ENCODE data around the gene ATP6V0E1.
"Not testable (repeated sequence)": the region's sequence is repeated elsewhere in the genome, so short reads cannot be mapped to it uniquely, and the experiment has no call there.

Gene ATP6V0E1

DNA sequence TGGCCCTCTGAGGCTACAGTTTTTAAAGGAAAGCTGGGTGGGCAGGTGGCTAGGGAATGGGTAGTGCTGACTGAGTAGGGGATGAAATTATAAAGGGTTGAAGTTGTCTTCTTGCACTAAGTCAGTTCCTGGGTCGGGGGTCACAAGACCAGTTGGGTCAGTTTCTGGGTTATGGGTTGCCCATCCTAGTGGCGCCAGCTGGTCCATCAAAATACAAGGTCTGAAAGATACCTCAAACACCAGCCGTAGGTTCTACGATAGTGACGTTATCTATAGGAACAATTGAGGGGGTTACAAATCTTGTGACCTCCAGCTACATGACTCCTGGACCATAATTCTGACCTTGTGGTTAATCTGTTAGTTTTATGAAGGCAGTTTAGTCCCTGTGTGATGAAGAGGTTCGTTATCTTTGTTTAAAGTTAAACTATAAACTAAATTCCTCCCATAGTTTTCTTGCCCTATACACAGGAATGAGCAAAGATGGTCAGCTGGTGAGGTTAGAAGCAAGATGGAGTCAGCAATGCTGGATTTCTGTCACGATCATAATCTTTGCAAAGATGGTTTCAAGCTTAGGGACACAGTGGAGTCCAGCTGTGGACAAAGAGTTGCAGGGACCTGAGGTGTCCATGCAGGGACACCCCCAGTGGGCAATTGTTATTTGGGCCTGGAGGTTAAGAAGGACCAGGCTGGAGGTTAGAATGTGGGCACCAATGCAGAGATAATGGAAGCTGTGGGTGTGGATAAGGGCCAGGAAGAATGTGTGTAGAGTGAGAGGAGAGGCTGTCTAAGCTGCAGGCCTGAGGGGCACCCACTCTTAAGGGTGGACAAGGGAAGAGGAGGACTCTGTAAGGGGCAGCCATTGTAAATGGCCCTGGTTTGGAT lies 58.6 kb downstream of the ATP6V0E1 start:
- DNase-seq: no peak

- DNase-seq: no peak
These were observed 59.2 kb downstream of the ATP6V0E1 start for GRCh38 chr5:173042763-173043107.

- no peak for DNase-seq
These were observed 61.9 kb downstream of the ATP6V0E1 start for GRCh38 chr5:173045474-173045873.

DNA sequence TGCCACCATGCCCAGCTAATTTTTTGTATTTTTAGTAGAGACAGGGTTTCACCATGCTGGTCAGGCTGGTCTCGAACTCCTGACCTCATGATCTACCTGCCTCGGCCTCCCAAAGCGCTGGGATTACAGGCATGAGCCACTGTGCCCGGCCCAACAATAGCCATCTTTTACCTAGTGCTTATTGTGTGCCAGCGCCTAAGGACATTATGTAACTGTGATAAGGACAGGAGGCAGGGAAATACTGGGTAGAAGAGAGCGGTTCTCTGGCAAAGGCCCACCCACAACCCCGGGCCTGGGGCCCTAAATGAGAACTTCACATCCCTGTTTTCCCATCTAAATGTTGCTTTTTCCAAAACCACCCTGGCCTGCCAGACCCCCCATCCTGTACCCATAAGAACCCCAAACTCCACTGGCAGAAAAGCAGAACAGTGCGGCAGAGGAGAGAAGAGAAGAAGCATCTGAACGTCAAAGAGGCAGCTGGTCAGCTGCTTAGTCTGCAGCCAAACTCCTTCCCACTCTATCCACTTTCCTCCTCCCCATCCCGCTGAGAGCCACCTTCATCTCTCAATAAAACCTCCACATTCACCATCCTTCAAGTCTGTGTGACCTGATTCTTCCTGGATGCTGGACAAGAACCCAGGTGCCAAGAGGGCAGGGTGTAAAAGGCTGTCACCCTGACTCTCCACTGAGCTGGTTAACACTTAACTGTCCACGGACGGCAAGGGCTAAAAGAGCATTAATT lies 63.7 kb downstream of the ATP6V0E1 start:
- DNase-seq: not testable (repeated sequence)

GRCh38 chr5:173047838-173048105 lies 64.2 kb downstream of the ATP6V0E1 start:
- DNase-seq: no peak

DNA sequence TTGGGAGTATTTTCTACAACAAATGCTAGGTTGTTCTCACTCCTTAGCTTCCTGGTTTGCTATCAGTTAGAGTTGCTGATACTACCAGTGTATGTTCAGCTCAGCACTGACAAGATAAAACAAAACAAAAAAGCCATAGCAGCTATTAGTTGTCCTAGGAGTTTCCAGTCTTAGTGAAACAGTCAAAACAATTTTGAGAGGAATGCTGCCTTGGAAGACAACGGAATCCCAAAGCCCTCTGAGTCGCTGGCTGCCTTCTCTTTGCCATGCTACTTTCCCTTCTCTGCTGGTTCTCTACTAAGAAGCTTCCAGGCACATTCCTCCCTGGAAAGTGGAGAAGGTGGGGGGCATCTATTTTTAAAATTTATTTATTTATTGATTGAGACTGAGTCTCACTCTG lies 67.2 kb downstream of the ATP6V0E1 start:
- DNase-seq: no peak

GRCh38 chr5:173051746-173052145 lies 68.2 kb downstream of the ATP6V0E1 start:
- no peak for DNase-seq

DNA sequence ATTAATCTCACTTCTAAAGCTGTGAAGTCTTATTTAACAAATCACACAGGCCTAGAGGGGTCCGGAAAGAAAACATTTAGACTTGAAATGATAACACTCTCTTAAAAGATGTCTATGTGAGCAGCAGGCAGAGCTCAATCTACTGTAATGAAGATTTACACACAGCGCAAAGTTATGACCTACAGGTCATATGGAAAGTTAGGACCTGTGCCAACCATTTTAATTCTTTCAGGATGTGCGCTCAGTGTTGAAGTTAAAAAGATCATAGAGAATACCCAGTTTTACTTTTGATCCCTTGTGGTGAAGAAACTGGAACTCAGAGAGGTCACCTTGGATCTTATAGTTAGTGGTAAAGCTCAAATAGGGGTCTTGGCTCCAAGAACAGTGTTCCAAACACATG lies 69.5 kb downstream of the ATP6V0E1 start:
- no peak for DNase-seq

- DNase-seq: no peak
These were observed 71.6 kb downstream of the ATP6V0E1 start for GRCh38 chr5:173055042-173055721.

- no peak for DNase-seq
These were observed 72.1 kb downstream of the ATP6V0E1 start for GRCh38 chr5:173055722-173055982.

- peak; percentile 81 for DNase-seq
These were observed 72.6 kb downstream of the ATP6V0E1 start, which contains the start of gene CREBRF for GRCh38 chr5:173055983-173056782. CREBRF (plus strand) TSS chr5:173056352; CDS start chr5:173080776, 24,424 bp downstream.

GRCh38 chr5:173056783-173057061 lies 73.2 kb downstream of the ATP6V0E1 start:
- no peak for DNase-seq

GRCh38 chr5:173057062-173057924 lies 73.7 kb downstream of the ATP6V0E1 start:
- DNase-seq: peak; percentile 88

- no peak for DNase-seq
These were observed 78.6 kb downstream of the ATP6V0E1 start for GRCh38 chr5:173062141-173062540.

- no peak for DNase-seq
These were observed 81.6 kb downstream of the ATP6V0E1 start for GRCh38 chr5:173065155-173065554.

- no peak for DNase-seq
These were observed 86.1 kb downstream of the ATP6V0E1 start for GRCh38 chr5:173069671-173070070.

DNA sequence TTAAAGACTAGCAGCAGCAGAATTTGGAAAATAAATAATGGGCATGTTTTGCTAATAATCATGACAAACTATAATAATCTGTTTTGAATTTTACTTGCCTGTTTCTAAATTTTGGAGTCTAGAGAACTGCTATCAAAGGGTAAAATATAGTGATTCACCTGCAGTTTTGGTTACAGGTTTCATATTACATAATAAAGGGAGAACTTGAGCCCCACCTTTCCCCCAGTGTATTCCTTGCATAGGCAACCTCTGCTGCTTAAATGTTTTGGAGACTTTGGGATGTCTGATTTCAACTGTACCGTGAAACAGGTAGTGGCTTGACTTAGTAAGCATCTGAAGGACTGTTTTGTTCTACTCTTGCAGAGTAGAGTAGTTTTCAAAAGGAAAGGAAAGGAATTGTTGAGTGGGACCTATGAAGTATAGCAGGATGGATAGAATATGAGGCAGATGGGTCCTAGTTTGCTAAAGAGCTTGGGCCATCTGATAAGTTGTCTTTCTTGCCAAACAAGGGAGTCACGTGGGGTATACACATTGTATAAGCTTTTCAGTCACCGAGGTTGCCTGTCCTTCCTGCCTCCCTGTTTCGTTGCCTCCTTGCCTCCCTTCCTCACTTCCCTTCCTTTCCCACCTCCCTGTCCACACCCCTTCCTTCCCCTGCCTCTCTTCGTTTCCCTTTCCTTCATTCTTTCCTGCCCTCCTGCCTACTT lies 91.7 kb downstream of the ATP6V0E1 start:
- DNase-seq: no peak

- DNase-seq: no peak
These were observed 92.4 kb downstream of the ATP6V0E1 start for GRCh38 chr5:173075970-173076369.

DNA sequence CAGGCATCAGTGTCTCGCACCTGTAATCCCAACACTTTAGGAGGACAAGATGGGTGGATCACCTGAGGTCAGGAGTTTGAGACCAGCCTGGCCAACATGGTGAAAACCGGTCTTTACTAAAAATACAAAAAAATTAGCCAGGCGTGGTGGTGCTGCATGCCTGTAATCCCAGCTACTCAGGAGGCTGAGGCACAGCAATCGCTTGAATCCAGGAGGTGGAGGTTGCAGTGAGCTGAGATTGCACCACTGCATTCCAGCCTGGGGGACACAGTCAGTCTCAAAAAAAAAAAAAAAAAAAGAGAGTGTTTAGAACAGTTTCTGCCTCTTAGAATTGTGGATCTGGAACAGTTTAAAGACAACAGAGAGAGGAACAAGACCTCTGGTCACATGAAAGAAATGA lies 92.9 kb downstream of the ATP6V0E1 start:
- not testable (repeated sequence) for DNase-seq

- no peak for DNase-seq
These were observed 95.3 kb downstream of the ATP6V0E1 start for GRCh38 chr5:173078878-173079277.

Measured in NCI-H446 treated with DMSO at 0.1 percent for 48 hours (cell line).